SK-N-SH treated with all-trans-retinoic acid at 6 μM for 48 hours (cell line): Measurements from ENCODE around the gene DNM2.

Source experiments
- ATAC-seq: fragments of 200-7000 bp; cut with Tn5 transposase; 3 replicates; pipeline ENCODE4 v1.9.1; 2020; ENCODE audit warnings: mild to moderate bottlenecking, moderate library complexity
- ARNTL ChIP-seq: fragments of 450-650 bp; formaldehyde crosslinking; IDR thresholded peaks from 2 replicates; pipeline ENCODE4 v1.5.0; 2020; ENCODE audit warnings: low read depth, mild to moderate bottlenecking, moderate library complexity, borderline replicate concordance
- BACH2 ChIP-seq: fragments of 250-450 bp; sonication (Bioruptor Pico); IDR thresholded peaks from 2 replicates; pipeline ENCODE4 v1.9.0; 2021; ENCODE audit warnings: mild to moderate bottlenecking, borderline replicate concordance
- CSDC2 ChIP-seq: fragments of 250-450 bp; sonication (Bioruptor Pico); IDR thresholded peaks from 2 replicates; pipeline ENCODE4 v1.5.0; 2020; ENCODE audit warnings: mild to moderate bottlenecking, moderate library complexity
- ESRRG ChIP-seq: fragments of 250-450 bp; sonication (Bioruptor Pico); IDR thresholded peaks from 2 replicates; pipeline ENCODE4 v1.6.1; 2021; ENCODE audit warnings: mild to moderate bottlenecking
- GLIS3 ChIP-seq: fragments of 250-450 bp; sonication (Bioruptor Pico); IDR thresholded peaks from 2 replicates; pipeline ENCODE4 v1.5.0; 2020; ENCODE audit warnings: mild to moderate bottlenecking, moderate library complexity
- ISL1 ChIP-seq: fragments of 250-450 bp; sonication (Bioruptor Pico); IDR thresholded peaks from 2 replicates; pipeline ENCODE4 v2.1.2; 2022; ENCODE audit warnings: mild to moderate bottlenecking, moderate library complexity
- OSR1 ChIP-seq: fragments of 250-450 bp; sonication (Bioruptor Pico); IDR thresholded peaks from 2 replicates; pipeline ENCODE4 v1.8.0; 2022; ENCODE audit warnings: moderate library complexity, mild to moderate bottlenecking, inconsistent platforms
- PPARA ChIP-seq: fragments of 250-450 bp; sonication (Bioruptor Pico); IDR thresholded peaks from 2 replicates; pipeline ENCODE4 v1.5.0; 2020; ENCODE audit warnings: mild to moderate bottlenecking, borderline replicate concordance
- RARB ChIP-seq: fragments of 250-450 bp; sonication (Bioruptor Pico); IDR thresholded peaks from 2 replicates; pipeline ENCODE4 v1.8.0; 2021; ENCODE audit warnings: mild to moderate bottlenecking, moderate library complexity
- TCF4 ChIP-seq: fragments of 250-450 bp; sonication (Bioruptor Pico); IDR thresholded peaks from 2 replicates; pipeline ENCODE4 v1.8.0; 2021; ENCODE audit warnings: mild to moderate bottlenecking, moderate library complexity, borderline replicate concordance
- TOX ChIP-seq: fragments of 250-450 bp; sonication (Bioruptor Pico); IDR thresholded peaks from 2 replicates; pipeline ENCODE4 v1.8.0; 2021; ENCODE audit warnings: mild to moderate bottlenecking, moderate library complexity, borderline replicate concordance
- ZC3H10 ChIP-seq: fragments of 250-450 bp; sonication (Bioruptor Pico); IDR thresholded peaks from 2 replicates; pipeline ENCODE4 v1.5.1; 2021; ENCODE audit warnings: mild to moderate bottlenecking, moderate library complexity
- ZFP3 ChIP-seq: fragments of 250-450 bp; sonication (Bioruptor Pico); IDR thresholded peaks from 2 replicates; pipeline ENCODE4 v1.5.0; 2020; ENCODE audit warnings: mild to moderate bottlenecking, moderate library complexity
- ZFP30 ChIP-seq: fragments of 450-650 bp; formaldehyde crosslinking; IDR thresholded peaks from 2 replicates; pipeline ENCODE4 v1.5.0; 2022; ENCODE audit warnings: mild to moderate bottlenecking, moderate library complexity
- ZNF565 ChIP-seq: fragments of 450-650 bp; formaldehyde crosslinking; conservative IDR thresholded peaks from 2 replicates; pipeline ENCODE4 v1.5.0; 2020; ENCODE audit warnings: low read depth, mild to moderate bottlenecking, moderate library complexity
- ZNF70 ChIP-seq: fragments of 450-650 bp; formaldehyde crosslinking; IDR thresholded peaks from 2 replicates; pipeline ENCODE4 v1.5.0; 2020; ENCODE audit warnings: mild to moderate bottlenecking, moderate library complexity
- ZNF8 ChIP-seq: fragments of 450-650 bp; formaldehyde crosslinking; IDR thresholded peaks from 2 replicates; pipeline ENCODE4 v1.5.0; 2020; ENCODE audit warnings: mild to moderate bottlenecking, moderate library complexity
- TF ChIP-seq, protein P1 (sequence below): fragments of 250-450 bp; sonication (Bioruptor Pico); IDR thresholded peaks from 2 replicates; pipeline ENCODE4 v1.5.0; 2020; ENCODE audit warnings: mild to moderate bottlenecking, moderate library complexity
- TF ChIP-seq, protein P2 (sequence below): fragments of 250-450 bp; sonication (Bioruptor Pico); IDR thresholded peaks from 2 replicates; pipeline ENCODE4 v1.8.0; 2021; ENCODE audit warnings: low read depth, mild to moderate bottlenecking, moderate library complexity, borderline replicate concordance
- TF ChIP-seq, protein P3 (sequence below): fragments of 250-450 bp; sonication (Bioruptor Pico); IDR thresholded peaks from 2 replicates; pipeline ENCODE4 v1.8.0; 2020; ENCODE audit warnings: mild to moderate bottlenecking, moderate library complexity, borderline replicate concordance
- TF ChIP-seq, protein P4 (sequence below): fragments of 250-450 bp; sonication (Bioruptor Pico); IDR thresholded peaks from 2 replicates; pipeline ENCODE4 v1.5.1; 2021; ENCODE audit warnings: mild to moderate bottlenecking, moderate library complexity

The DNM2 gene

DNA sequence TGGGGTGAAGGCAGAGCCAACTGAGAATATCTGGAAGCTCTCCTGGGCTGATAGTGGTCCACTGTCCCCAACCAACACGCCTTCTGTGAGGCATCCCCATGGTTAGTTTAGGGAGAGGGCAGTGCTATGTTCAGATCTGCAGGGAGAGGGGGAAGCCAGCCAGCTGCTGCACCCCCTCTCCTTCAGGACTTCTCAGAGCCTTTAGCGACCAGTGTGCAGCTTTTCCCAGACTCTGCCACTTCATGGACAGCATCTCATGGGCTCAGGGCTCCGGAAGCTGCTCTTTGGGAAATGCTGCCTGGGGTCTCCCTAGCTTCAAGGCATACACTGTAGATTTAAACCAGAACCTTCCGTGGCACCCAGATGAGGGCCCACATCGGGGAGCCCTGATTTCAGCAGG is 84.6 kb downstream of the DNM2 start (continued):
- no peak for TF ChIP-seq TCF4 (CRISPR knock-in tag)
- no peak for TF ChIP-seq BACH2 (CRISPR knock-in tag)
- no peak for TF ChIP-seq GLIS3 (CRISPR knock-in tag)
- TF ChIP-seq TOX (CRISPR knock-in tag), result no peak
- no peak for TF ChIP-seq ARNTL (CRISPR knock-in tag)
- no peak for TF ChIP-seq ISL1
- no peak for TF ChIP-seq ESRRG (CRISPR knock-in tag)
- TF ChIP-seq, protein P1, sequence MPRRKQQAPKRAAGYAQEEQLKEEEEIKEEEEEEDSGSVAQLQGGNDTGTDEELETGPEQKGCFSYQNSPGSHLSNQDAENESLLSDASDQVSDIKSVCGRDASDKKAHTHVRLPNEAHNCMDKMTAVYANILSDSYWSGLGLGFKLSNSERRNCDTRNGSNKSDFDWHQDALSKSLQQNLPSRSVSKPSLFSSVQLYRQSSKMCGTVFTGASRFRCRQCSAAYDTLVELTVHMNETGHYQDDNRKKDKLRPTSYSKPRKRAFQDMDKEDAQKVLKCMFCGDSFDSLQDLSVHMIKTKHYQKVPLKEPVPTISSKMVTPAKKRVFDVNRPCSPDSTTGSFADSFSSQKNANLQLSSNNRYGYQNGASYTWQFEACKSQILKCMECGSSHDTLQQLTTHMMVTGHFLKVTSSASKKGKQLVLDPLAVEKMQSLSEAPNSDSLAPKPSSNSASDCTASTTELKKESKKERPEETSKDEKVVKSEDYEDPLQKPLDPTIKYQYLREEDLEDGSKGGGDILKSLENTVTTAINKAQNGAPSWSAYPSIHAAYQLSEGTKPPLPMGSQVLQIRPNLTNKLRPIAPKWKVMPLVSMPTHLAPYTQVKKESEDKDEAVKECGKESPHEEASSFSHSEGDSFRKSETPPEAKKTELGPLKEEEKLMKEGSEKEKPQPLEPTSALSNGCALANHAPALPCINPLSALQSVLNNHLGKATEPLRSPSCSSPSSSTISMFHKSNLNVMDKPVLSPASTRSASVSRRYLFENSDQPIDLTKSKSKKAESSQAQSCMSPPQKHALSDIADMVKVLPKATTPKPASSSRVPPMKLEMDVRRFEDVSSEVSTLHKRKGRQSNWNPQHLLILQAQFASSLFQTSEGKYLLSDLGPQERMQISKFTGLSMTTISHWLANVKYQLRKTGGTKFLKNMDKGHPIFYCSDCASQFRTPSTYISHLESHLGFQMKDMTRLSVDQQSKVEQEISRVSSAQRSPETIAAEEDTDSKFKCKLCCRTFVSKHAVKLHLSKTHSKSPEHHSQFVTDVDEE (CRISPR knock-in tag), result no peak
- TF ChIP-seq ZNF565 (CRISPR knock-in tag), result no peak
- TF ChIP-seq ZFP3 (CRISPR knock-in tag), result no peak
- TF ChIP-seq, protein P2, sequence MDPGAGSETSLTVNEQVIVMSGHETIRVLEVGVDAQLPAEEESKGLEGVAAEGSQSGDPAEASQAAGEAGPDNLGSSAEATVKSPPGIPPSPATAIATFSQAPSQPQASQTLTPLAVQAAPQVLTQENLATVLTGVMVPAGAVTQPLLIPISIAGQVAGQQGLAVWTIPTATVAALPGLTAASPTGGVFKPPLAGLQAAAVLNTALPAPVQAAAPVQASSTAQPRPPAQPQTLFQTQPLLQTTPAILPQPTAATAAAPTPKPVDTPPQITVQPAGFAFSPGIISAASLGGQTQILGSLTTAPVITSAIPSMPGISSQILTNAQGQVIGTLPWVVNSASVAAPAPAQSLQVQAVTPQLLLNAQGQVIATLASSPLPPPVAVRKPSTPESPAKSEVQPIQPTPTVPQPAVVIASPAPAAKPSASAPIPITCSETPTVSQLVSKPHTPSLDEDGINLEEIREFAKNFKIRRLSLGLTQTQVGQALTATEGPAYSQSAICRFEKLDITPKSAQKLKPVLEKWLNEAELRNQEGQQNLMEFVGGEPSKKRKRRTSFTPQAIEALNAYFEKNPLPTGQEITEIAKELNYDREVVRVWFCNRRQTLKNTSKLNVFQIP (CRISPR knock-in tag), result no peak

DNA sequence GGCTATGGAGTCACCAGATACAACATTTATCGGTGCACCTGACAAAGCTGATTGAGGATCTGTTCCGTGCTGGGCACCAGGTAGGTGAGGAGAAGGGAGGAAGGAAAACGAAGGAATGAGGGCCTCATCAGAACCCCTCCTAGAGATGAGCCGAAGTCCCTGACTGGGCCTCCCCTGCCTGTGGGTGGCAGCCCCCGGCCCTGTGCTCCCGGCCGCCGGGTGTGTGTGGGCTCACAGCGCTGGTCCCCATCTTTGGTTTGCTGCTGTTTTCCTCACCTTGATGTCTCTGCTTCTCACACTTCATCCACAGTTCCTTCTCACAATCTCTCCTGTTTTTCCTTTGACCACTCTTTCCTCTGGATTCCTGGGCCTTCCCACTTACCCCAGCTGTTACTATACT is 85.4 kb downstream of the DNM2 start:
- no peak for ATAC-seq
- TF ChIP-seq ZNF70 (CRISPR knock-in tag) (no peak), ZC3H10 (no peak), GLIS3 (CRISPR knock-in tag) (no peak), ISL1 (no peak), ZNF565 (CRISPR knock-in tag) (no peak), ZNF8 (no peak), TCF4 (CRISPR knock-in tag) (no peak), CSDC2 (no peak)
- TF ChIP-seq, protein P3, sequence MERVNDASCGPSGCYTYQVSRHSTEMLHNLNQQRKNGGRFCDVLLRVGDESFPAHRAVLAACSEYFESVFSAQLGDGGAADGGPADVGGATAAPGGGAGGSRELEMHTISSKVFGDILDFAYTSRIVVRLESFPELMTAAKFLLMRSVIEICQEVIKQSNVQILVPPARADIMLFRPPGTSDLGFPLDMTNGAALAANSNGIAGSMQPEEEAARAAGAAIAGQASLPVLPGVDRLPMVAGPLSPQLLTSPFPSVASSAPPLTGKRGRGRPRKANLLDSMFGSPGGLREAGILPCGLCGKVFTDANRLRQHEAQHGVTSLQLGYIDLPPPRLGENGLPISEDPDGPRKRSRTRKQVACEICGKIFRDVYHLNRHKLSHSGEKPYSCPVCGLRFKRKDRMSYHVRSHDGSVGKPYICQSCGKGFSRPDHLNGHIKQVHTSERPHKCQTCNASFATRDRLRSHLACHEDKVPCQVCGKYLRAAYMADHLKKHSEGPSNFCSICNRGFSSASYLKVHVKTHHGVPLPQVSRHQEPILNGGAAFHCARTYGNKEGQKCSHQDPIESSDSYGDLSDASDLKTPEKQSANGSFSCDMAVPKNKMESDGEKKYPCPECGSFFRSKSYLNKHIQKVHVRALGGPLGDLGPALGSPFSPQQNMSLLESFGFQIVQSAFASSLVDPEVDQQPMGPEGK (CRISPR knock-in tag), result no peak
- TF ChIP-seq, protein P2 (CRISPR knock-in tag), result no peak

DNA sequence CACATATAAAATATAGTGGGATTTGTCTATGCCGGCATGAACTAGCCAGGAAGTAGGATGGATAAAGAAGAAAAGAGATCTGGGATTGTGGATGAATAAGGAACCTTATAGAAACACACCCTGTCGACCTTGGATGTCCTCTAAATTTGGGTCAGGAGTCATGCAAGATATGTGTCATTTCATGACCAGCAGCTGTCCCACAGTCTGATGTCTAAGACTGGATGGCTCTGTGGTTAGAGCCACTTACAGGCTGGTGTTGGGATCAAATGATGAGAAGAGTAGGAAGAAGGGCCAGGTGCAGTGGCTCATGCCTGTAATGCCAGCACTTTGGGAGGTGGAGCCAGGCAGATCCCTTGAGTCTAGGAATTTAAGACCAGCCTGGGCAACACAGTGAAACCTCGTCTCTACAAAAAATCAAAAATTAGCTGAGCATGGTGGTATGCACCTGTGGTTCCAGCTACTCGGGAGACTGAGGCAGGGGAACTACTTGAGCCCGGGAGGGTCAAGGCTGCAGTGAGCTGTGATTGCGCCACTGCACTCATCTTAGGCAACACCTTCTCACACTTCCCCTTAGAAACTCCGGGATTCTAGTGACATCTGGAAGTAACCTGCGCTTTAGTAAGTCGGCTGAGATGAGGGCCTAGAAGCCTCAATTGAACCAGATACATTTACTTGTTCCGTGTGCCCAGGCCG is 87.3 kb downstream of the DNM2 start:
- TF ChIP-seq ZNF565 (CRISPR knock-in tag) (no peak), TOX (CRISPR knock-in tag) (no peak), PPARA (CRISPR knock-in tag) (no peak), ZFP30 (CRISPR knock-in tag) (no peak), ESRRG (CRISPR knock-in tag) (no peak), ZFP3 (CRISPR knock-in tag) (no peak), GLIS3 (CRISPR knock-in tag) (no peak), ZC3H10 (no peak), ISL1 (no peak), RARB (CRISPR knock-in tag) (no peak), ARNTL (CRISPR knock-in tag) (no peak), OSR1 (CRISPR knock-in tag) (no peak)
- TF ChIP-seq, protein P4, sequence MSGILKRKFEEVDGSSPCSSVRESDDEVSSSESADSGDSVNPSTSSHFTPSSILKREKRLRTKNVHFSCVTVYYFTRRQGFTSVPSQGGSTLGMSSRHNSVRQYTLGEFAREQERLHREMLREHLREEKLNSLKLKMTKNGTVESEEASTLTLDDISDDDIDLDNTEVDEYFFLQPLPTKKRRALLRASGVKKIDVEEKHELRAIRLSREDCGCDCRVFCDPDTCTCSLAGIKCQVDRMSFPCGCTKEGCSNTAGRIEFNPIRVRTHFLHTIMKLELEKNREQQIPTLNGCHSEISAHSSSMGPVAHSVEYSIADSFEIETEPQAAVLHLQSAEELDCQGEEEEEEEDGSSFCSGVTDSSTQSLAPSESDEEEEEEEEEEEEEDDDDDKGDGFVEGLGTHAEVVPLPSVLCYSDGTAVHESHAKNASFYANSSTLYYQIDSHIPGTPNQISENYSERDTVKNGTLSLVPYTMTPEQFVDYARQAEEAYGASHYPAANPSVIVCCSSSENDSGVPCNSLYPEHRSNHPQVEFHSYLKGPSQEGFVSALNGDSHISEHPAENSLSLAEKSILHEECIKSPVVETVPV (CRISPR knock-in tag), result no peak
- TF ChIP-seq, protein P3 (CRISPR knock-in tag), result no peak
- TF ChIP-seq, protein P1 (CRISPR knock-in tag), result no peak
- no peak for ATAC-seq
